ENCODE measurements around the gene USP17L12. TPM values are rescaled to one million over a fixed set of nuclear protein-coding genes. Genes with fewer than 3 reads are reported as not detected.
"Not testable (repeated sequence)": the region's sequence is repeated elsewhere in the genome, so short reads cannot be mapped to it uniquely, and the experiment has no call there.

USP17L12 gene, protein sequence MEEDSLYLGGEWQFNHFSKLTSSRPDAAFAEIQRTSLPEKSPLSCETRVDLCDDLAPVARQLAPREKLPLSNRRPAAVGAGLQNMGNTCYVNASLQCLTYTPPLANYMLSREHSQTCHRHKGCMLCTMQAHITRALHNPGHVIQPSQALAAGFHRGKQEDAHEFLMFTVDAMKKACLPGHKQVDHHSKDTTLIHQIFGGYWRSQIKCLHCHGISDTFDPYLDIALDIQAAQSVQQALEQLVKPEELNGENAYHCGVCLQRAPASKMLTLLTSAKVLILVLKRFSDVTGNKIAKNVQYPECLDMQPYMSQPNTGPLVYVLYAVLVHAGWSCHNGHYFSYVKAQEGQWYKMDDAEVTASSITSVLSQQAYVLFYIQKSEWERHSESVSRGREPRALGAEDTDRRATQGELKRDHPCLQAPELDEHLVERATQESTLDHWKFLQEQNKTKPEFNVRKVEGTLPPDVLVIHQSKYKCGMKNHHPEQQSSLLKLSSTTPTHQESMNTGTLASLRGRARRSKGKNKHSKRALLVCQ
- total RNA-seq: not detected in 2 replicates

DNA sequence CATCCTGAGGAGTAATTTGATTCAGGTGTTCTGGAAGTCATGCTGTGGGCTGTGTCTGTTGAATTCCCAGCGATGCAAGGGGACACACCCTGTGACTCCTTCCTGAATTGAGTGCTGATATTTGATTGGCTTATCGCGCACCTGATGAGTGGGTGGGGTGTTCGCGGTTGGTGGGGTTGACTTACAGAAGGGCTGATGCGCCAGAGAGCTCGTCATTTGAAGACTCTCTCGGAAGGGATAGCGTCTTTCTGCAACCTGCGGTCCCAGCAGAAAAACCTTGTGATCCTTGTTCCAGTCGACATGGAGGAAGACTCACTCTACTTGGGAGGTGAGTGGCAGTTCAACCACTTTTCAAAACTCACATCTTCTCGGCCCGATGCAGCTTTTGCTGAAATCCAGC, at the start of gene USP17L12:
USP17L12 (plus strand) TSS at position 301 of the 400 bp plus-strand sequence; CDS start at position 301, 0 bp downstream.
- DNase-seq (ENCODE audit: low read depth): not testable (repeated sequence)

GRCh38 chr4:9210357-9210756, 9.6 kb upstream of the USP17L12 start, which contains the start of gene USP17L10:
Gene USP17L10, plus strand, starts transcription at chr4:9210657. Its CDS starts 0 bp downstream, at chr4:9210657.
- DNase-seq (ENCODE audit: low read depth): not testable (repeated sequence)

GRCh38 chr4:9214701-9215100, 5.3 kb upstream of the USP17L12 start:
- DNase-seq (ENCODE audit: low read depth): not testable (repeated sequence)

GRCh38 chr4:9215105-9215504, 4.8 kb upstream of the USP17L12 start, which contains the start of gene USP17L11:
Gene USP17L11, plus strand, starts transcription at chr4:9215405. Its CDS starts 0 bp downstream, at chr4:9215405.
- not testable (repeated sequence) for DNase-seq (ENCODE audit: low read depth)

DNA sequence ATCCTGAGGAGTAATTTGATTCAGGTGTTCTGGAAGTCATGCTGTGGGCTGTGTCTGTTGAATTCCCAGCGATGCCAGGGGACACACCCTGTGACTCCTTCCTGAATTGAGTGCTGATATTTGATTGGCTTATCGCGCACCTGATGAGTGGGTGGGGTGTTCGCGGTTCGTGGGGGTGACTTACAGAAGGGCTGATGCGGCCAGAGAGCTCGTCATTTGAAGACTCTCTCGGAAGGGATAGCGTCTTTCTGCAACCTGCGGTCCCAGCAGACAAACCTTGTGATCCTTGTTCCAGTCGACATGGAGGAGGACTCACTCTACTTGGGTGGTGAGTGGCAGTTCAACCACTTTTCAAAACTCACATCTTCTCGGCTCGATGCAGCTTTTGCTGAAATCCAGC, 4.6 kb downstream of the USP17L12 start, which contains the start of gene USP17L13:
USP17L13 (plus strand) TSS at position 301 of the 400 bp plus-strand sequence; CDS start at position 301, 0 bp downstream.
- DNase-seq (ENCODE audit: low read depth): not testable (repeated sequence)

DNA sequence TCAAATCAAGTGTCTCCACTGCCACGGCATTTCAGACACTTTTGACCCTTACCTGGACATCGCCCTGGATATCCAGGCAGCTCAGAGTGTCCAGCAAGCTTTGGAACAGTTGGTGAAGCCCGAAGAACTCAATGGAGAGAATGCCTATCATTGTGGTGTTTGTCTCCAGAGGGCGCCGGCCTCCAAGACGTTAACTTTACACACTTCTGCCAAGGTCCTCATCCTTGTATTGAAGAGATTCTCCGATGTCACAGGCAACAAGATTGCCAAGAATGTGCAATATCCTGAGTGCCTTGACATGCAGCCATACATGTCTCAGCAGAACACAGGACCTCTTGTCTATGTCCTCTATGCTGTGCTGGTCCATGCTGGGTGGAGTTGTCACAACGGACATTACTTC, 10.3 kb downstream of the USP17L12 start:
- not testable (repeated sequence) for DNase-seq (ENCODE audit: low read depth)

- DNase-seq (ENCODE audit: low read depth): not testable (repeated sequence)
These were observed 14.1 kb downstream of the USP17L12 start, which contains the start of gene USP17L15 for GRCh38 chr4:9234085-9234484. Gene USP17L15, plus strand, starts transcription at chr4:9234385. Its CDS starts 0 bp downstream, at chr4:9234385.

DNA sequence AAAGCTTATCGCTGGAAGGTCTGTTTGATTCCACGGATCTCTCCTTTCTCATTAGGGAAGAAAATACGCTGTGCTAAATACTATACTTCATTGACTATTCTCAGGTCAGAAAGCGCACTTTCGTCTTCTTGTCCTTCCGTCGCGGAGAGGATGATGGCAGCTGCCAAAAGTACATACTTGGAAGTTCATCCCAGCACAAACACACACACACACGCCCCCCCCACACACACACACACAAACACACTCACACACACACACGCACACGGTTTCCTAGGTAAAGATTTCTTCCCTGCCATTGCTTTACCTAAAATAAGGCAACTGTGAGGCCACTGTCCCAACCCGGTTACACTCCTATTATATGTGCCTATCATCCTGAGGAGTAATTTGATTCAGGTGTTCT, 18.5 kb downstream of the USP17L12 start:
- not testable (repeated sequence) for DNase-seq (ENCODE audit: low read depth)

DNA sequence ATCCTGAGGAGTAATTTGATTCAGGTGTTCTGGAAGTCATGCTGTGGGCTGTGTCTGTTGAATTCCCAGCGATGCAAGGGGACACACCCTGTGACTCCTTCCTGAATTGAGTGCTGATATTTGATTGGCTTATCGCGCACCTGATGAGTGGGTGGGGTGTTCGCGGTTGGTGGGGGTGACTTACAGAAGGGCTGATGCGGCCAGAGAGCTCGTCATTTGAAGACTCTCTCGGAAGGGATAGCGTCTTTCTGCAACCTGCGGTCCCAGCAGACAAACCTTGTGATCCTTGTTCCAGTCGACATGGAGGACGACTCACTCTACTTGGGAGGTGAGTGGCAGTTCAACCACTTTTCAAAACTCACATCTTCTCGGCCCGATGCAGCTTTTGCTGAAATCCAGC, 23.6 kb downstream of the USP17L12 start, which contains the start of gene USP17L17:
USP17L17 (plus strand) TSS at position 301 of the 400 bp plus-strand sequence; CDS start at position 301, 0 bp downstream.
- DNase-seq (ENCODE audit: low read depth): not testable (repeated sequence)

DNA sequence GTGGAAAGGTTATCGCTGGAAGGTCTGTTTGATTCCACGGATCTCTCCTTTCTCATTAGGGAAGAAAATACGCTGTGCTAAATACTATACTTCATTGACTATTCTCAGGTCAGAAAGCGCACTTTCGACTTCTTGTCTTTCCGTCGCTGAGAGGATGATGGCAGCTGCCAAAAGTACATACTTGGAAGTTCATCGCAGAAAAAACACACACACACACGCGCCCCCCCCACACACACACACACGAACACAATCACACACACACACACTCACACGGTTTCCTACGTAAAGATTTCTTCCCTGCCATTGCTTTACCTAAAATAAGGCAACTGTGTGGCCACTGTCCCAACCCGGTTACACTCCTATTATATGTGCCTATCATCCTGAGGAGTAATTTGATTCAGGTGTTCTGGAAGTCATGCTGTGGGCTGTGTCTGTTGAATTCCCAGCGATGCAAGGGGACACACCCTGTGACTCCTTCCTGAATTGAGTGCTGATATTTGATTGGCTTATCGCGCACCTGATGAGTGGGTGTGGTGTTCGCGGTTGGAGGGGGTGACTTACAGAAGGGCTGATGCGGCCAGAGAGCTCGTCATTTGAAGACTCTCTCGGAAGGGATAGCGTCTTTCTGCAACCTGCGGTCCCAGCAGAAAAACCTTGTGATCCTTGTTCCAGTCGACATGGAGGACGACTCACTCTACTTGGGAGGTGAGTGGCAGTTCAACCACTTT, 28.2 kb downstream of the USP17L12 start, which contains the start of gene USP17L18:
USP17L18 (plus strand) TSS at position 678 of the 728 bp plus-strand sequence; CDS start at position 678, 0 bp downstream.
- DNase-seq (ENCODE audit: low read depth): peak; percentile 1

- not testable (repeated sequence) for DNase-seq (ENCODE audit: low read depth)
These were observed 33.1 kb downstream of the USP17L12 start, which contains the start of gene USP17L19 for GRCh38 chr4:9253078-9253477. Gene USP17L19, plus strand, starts transcription at chr4:9253378. Its CDS starts 0 bp downstream, at chr4:9253378.

- not testable (repeated sequence) for DNase-seq (ENCODE audit: low read depth)
These were observed 37.9 kb downstream of the USP17L12 start, which contains the start of gene USP17L20 for GRCh38 chr4:9257824-9258223. Gene USP17L20, plus strand, starts transcription at chr4:9258124. Its CDS starts 0 bp downstream, at chr4:9258124.

- DNase-seq (ENCODE audit: low read depth): not testable (repeated sequence)
These were observed 42.6 kb downstream of the USP17L12 start, which contains the start of gene USP17L21 for GRCh38 chr4:9262572-9262971. Gene USP17L21, plus strand, starts transcription at chr4:9262872. Its CDS starts 0 bp downstream, at chr4:9262872.

DNA sequence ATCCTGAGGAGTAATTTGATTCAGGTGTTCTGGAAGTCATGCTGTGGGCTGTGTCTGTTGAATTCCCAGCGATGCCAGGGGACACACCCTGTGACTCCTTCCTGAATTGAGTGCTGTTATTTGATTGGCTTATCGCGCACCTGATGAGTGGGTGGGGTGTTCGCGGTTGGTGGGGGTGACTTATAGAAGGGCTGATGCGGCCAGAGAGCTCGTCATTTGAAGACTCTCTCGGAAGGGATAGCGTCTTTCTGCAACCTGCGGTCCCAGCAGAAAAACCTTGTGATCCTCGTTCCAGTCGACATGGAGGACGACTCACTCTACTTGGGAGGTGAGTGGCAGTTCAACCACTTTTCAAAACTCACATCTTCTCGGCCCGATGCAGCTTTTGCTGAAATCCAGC, 47.4 kb downstream of the USP17L12 start, which contains the start of gene USP17L22:
USP17L22 (plus strand) TSS at position 301 of the 400 bp plus-strand sequence; CDS start at position 301, 0 bp downstream.
- not testable (repeated sequence) for DNase-seq (ENCODE audit: low read depth)

Other genes with a start within 250 kb of the USP17L12 start
- gene FAM90A26, start 49.7 kb upstream of the USP17L12 start, total RNA-seq: not detected in 2 replicates
- gene USP17L10, start 9.5 kb upstream of the USP17L12 start, total RNA-seq: not detected in 2 replicates
- not detected in 2 replicates for gene USP17L11, start 4.7 kb upstream of the USP17L12 start, total RNA-seq
- gene USP17L13, start 4.7 kb downstream of the USP17L12 start, total RNA-seq: not detected in 2 replicates
- gene USP17L15, start 14.2 kb downstream of the USP17L12 start, total RNA-seq: not detected in 2 replicates
- not detected in 2 replicates for gene USP17L17, start 23.7 kb downstream of the USP17L12 start, total RNA-seq
- not detected in 2 replicates for gene USP17L18, start 28.5 kb downstream of the USP17L12 start, total RNA-seq
- gene USP17L19, start 33.2 kb downstream of the USP17L12 start, total RNA-seq: not detected in 2 replicates
- not detected in 2 replicates for gene USP17L20, start 38.0 kb downstream of the USP17L12 start, total RNA-seq
- not detected in 2 replicates for gene USP17L21, start 42.7 kb downstream of the USP17L12 start, total RNA-seq
- not detected in 2 replicates for gene USP17L22, start 47.5 kb downstream of the USP17L12 start, total RNA-seq
- gene USP17L24, start 105.0 kb downstream of the USP17L12 start, total RNA-seq: not detected in 2 replicates
- gene USP17L25, start 109.8 kb downstream of the USP17L12 start, total RNA-seq: not detected in 2 replicates
- not detected in 2 replicates for gene USP17L26, start 114.5 kb downstream of the USP17L12 start, total RNA-seq
- gene USP17L5, start 119.3 kb downstream of the USP17L12 start, total RNA-seq: not detected in 2 replicates
- not detected in 2 replicates for gene USP17L27, start 124.0 kb downstream of the USP17L12 start, total RNA-seq
- gene USP17L28, start 128.7 kb downstream of the USP17L12 start, total RNA-seq: not detected in 2 replicates
- gene USP17L29, start 133.5 kb downstream of the USP17L12 start, total RNA-seq: not detected in 2 replicates
- gene USP17L30, start 143.0 kb downstream of the USP17L12 start, total RNA-seq: not detected in 2 replicates
- not detected in 2 replicates for gene DEFB131A, start 224.3 kb downstream of the USP17L12 start, total RNA-seq

Data from renal cortical epithelial cell (primary cell).